Fibroblast of mammary gland (primary cell): ENCODE data around the gene CYP27B1.

Experiments used
- DNase-seq: peaks from one replicate; pipeline ENCODE4 v3.0.0-alpha.2; 2010; ENCODE audit warnings: low read depth
- H3K4me3 ChIP-seq: 2 replicates; pipeline ENCODE4 v1.5.1; 2011; ENCODE audit warnings: low read depth, mild to moderate bottlenecking, low read length, moderate library complexity; ENCODE audit not compliant: control insufficient read depth
- CTCF ChIP-seq: conservative IDR thresholded peaks from 2 replicates; pipeline ENCODE4 v1.5.1; 2011; ENCODE audit warnings: low read depth, low read length, inconsistent platforms; ENCODE audit not compliant: control insufficient read depth, insufficient read depth

CYP27B1 gene

GRCh38 chr12:57767305-57767698 is 424 bp upstream of the CYP27B1 start:
- no peak for DNase-seq
- no peak overlapping the region for H3K4me3 ChIP-seq
- no peak for TF ChIP-seq CTCF

- H3K4me3 ChIP-seq: peak overlapping the region; percentile 29
- DNase-seq: no peak
- TF ChIP-seq CTCF: no peak
Observed at GRCh38 chr12:57765698-57766463, 997 bp downstream of the CYP27B1 start.

GRCh38 chr12:57765003-57765697 is 1.7 kb downstream of the CYP27B1 start:
- peak; percentile 21 for TF ChIP-seq CTCF
- no peak for DNase-seq
- H3K4me3 ChIP-seq: peak overlapping the region; percentile 23

- no peak overlapping the region for H3K4me3 ChIP-seq
- no peak for DNase-seq
- no peak for TF ChIP-seq CTCF
Observed at GRCh38 chr12:57764662-57765002, 2.2 kb downstream of the CYP27B1 start.

- DNase-seq: no peak
- no peak overlapping the region for H3K4me3 ChIP-seq
- no peak for TF ChIP-seq CTCF
Observed at GRCh38 chr12:57763881-57764661, 2.8 kb downstream of the CYP27B1 start.

- no peak for TF ChIP-seq CTCF
Observed at GRCh38 chr12:57762463-57762862, 4.4 kb downstream of the CYP27B1 start.

More at GRCh38 chr12:57762463-57762862, 4.4 kb downstream of the CYP27B1 start:
- no peak for DNase-seq
- H3K4me3 ChIP-seq: no peak overlapping the region
